GM12865 (cell line): ENCODE measurements around the gene FBXW12.
"Not testable (repeated sequence)": the region's sequence is repeated elsewhere in the genome, so short reads cannot be mapped to it uniquely, and the experiment has no call there.

Experiments used
- DNase-seq: peaks from one replicate; pipeline ENCODE4 v3.0.0; 2010; ENCODE audit warnings: low read depth
- H3K4me3 ChIP-seq: 2 replicates; pipeline ENCODE4 v1.5.1; 2011; ENCODE audit warnings: mild to moderate bottlenecking, low read depth, low read length, control low read depth
- TF ChIP-seq, protein P1 (sequence below): IDR thresholded peaks from 2 replicates; pipeline ENCODE4 v1.5.1; 2011; ENCODE audit warnings: low read length, control low read depth, low read depth, inconsistent platforms; ENCODE audit not compliant: insufficient read depth; ENCODE audit errors: missing control alignments

FBXW12 gene, protein sequence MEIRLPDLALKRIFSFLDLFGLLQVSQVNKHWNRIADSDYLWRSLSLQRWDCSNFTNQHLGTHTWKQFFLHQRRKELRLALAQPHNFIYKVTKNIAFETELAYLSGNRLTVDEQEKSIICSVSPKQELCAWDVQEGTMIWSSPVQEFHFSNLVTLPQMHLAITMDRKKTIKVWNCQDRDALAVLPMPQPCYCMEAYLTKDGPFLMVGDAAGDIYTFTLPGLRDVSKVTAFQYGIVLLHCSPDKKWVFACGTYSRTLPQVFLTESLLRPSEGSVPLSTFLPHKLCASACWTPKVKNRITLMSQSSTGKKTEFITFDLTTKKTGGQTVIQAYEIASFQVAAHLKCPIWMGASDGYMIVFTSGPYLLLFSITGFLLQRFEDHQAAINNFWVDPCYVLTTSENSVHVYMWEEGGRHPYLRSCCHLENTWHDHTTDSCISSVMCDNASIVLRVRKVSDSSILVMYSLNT

DNA sequence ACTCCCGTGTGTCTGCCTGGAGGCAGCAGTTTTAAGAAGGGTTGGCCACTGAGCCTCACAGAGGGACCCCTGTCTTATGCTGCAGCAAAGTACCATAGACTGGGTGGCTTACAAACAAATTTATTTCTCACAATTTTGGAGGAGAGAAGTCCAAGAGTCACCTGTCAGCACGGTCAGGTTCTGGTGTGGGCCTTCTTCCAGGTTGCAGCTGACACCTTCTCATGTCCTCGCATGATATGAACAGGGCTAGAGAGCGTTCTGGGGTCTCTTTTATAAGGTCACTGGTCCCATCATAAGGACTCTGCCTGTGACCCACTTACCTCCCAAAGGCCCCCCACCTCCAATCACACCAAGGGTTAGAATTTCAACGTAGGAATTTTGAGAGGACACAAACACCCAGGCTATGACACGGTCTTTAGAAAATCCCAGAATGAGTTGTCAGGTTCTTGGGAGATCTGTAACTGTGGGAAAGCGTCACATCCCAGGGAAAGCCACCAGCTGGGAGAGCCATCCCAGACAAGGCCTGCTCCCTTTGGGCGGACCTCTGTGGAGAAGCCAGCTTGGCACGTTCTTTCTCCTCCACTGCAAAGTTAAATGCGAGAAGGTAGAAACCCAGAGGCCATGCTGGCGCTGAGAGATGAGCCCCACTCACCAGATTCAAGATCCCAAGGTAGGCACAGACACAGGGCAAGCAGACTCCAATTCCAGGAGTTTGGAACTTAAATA lies at the start of gene FBXW12:
Gene FBXW12, plus strand, starts transcription at position 569 of the 726 bp plus-strand sequence. CDS start 549 bp downstream, outside the sequence.
- no peak for DNase-seq
- TF ChIP-seq, protein P1, sequence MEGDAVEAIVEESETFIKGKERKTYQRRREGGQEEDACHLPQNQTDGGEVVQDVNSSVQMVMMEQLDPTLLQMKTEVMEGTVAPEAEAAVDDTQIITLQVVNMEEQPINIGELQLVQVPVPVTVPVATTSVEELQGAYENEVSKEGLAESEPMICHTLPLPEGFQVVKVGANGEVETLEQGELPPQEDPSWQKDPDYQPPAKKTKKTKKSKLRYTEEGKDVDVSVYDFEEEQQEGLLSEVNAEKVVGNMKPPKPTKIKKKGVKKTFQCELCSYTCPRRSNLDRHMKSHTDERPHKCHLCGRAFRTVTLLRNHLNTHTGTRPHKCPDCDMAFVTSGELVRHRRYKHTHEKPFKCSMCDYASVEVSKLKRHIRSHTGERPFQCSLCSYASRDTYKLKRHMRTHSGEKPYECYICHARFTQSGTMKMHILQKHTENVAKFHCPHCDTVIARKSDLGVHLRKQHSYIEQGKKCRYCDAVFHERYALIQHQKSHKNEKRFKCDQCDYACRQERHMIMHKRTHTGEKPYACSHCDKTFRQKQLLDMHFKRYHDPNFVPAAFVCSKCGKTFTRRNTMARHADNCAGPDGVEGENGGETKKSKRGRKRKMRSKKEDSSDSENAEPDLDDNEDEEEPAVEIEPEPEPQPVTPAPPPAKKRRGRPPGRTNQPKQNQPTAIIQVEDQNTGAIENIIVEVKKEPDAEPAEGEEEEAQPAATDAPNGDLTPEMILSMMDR = no peak
- no peak within 1 kb of the TSS for H3K4me3 ChIP-seq

DNA sequence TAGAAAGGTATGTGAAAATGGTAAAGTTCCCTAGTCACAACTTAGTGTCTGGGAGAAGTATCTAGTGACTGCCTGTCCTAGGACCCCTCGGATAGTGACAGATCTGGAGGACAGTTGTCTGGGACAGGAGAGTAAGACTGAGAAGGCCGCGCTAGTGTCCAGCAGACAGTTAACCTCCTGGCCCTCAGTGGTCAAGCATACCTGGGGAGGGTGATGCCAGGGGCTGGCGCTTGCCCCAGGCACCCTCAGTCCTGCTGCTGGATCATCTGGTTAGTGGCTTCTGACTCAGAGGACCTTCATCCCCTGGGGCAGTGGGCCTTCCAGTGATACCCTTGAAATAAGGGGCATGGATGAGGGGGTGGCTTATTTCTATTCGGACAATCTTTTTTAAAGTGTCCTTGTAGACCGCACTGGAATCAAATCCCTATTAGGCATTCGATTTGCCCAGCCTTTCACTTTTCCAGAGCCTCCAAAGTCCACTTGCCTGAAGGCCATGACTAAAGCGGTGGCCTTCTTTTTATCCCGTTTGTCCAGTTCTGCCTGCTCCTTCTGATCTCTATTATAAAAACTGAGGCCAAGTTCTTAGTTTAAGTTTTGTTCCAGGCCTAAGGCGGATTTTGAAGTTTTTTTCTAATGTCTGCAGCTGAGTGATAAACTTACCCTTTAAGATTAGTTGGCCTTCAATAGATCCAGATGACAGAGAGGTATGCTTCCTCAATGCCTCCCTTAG lies 40.1 kb upstream of the FBXW12 start:
- not testable (repeated sequence) for H3K4me3 ChIP-seq, DNase-seq

DNA sequence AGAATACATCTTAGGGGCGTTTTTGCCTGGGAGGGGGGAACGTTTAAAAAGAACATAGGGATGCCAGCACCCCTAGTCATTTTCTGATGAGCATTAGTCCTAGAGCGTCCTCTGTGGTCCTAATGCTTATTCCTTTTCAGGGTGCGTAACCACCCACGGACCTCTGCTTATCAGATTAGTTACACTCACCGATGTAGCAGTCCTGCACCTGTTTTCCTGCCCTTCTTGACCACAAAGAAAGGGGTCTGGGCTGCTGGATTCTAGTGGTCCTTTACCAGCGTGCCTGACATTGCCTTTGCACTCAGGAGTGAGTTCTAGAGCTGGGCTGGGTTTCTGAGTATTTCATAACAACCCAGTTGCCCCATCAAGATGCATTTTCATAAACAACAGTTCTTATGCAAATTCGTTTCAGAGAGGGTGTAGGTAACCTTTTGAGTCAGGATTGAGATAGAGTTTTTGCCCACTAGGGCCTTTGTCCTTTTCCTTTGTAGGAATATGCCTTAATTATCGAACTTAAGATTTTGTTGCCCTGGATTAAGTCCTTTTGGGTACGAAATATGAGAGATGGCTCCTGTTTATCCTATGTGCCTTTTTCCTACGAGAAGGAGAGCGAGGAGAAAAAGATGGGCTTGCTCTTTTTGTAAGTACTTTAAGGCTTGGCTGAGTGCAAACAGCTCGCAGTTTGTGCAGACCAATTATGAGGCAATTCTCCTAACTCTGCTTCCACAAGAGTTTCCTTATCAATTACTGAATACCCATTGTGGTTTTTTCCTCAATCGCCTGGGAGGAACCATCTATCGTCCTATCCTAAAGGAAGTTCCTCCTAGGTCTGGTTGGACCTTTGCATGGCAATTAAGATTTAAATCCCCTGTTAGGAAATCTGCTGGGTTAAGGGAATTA lies 38.4 kb upstream of the FBXW12 start, which contains the start of gene SPINK8:
Gene SPINK8, minus strand, starts transcription at position 316 of the 900 bp plus-strand sequence. CDS start 5,320 bp downstream, outside the sequence.
- DNase-seq = peak; percentile 12
- H3K4me3 ChIP-seq = not testable (repeated sequence)

DNA sequence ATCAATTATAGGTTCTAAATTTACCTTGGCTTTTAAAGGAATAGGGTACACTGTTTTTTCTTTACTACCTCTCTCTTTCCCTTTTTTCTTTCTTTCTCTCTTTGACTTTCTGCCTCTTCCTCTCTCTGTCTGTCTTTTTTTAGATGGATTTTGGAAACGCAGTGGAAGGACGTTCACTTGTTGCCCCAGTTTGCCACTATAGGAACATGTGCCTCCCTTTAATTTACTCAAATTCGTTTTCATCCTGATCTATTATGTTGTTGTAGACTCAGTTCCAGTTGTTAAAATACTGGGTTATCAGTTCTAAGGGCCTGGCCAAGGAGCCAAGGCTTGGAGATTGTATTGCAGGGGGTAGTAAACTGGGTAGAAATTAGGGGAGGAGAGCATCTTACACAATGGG lies 37.4 kb upstream of the FBXW12 start:
- no peak overlapping the region for H3K4me3 ChIP-seq
- TF ChIP-seq, protein P1 = no peak

DNA sequence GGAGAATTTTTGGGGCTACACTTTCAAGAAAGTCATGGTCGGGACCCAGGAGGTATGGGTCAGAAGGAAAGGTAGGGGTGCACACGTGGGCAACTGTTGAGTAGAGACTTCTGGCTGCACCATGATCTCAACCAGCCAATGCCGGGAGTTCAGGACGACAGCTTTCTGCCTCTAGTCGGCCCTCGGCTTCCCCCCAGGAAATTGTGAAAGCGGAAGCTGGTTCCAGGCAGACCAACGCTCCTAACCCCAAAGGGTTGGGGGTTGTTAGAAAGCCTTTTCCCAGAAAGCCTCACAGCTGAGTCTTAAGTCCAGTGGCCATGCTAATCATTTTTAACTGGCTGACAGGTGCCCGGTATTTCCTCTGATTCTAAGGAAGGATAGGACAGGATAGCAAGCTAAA lies 36.7 kb upstream of the FBXW12 start:
- not testable (repeated sequence) for H3K4me3 ChIP-seq

More for the DNA sequence above, 37.4 kb upstream of the FBXW12 start:
- DNase-seq = no peak

DNA sequence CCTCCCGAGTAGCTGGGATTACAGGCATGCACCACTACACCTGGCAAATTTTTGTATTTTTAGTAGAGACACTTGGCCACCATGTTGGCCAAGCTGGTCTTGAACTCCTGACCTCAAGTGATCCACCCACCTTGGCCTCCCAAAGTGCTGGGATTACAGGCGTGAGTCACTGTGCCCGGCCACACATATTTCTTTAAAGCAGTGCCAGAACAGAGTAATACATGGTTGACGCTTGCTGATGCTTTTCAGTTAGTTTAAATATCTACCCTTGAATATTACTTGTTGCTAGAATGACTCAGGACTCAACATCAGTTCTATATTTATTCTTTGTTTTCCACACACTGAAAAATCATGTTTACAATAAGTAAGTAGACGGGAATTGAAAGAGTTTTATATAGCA lies 34.5 kb upstream of the FBXW12 start:
- not testable (repeated sequence) for H3K4me3 ChIP-seq, DNase-seq

More for the DNA sequence above, 36.7 kb upstream of the FBXW12 start:
- DNase-seq = not testable (repeated sequence)

DNA sequence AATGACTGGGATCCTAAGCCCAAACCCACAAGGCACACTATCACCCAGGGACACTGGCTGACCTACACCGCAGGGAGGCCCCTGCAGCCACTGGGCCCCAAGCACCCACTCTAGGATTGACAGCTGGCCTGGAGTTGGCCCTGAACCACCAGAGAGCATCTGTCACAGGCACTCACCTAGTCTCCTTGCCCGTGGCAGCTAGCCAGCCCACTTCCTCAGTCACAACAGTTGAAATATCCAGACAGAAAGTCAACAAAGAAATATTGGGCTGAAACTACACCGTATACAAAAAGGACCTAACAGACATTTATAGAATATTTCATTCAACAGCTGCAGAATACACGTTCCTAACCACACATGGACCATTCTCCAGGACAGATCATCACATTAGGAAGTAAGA lies 33.4 kb upstream of the FBXW12 start:
- no peak overlapping the region for H3K4me3 ChIP-seq
- TF ChIP-seq, protein P1 = no peak
- peak; percentile 2 for DNase-seq

DNA sequence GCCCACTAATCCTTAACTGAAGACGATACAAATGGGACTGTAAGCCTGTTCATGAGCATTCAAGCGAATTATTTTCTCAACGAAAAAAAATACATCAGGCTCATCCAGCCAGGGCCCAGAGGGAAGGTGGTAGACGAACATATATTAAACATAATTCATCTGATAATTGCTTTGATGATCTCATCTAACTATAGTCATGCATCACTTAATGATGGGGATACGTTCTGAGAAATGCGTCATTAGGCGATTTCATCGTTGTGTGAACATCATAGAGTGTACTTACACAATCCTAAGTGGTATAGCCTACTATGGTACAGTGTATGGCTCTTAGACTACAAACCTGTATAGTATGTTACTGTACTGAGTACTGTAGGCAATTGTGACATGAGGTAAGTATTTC lies 28.6 kb upstream of the FBXW12 start:
- no peak for DNase-seq
- TF ChIP-seq, protein P1 = no peak
- H3K4me3 ChIP-seq = no peak overlapping the region
